UCSD-AML1 (cell line): ENCODE results near the gene RAD23A.

Source experiments
- DNase-seq: peaks from one replicate; lab custom pipeline; 2025; ENCODE audit not compliant: unreplicated experiment; lab: John Stamatoyannopoulos, UW

The RAD23A gene

GRCh38 chr19:13001502-13002165 is 56.0 kb downstream of the RAD23A start:
- no peak for DNase-seq

GRCh38 chr19:13002166-13002898 is 56.7 kb downstream of the RAD23A start:
- no peak for DNase-seq

GRCh38 chr19:13003081-13003480 is 57.4 kb downstream of the RAD23A start:
- no peak for DNase-seq
